Measurements from ENCODE around the gene ROR1.
"Not testable (repeated sequence)": the region's sequence is repeated elsewhere in the genome, so short reads cannot be mapped to it uniquely, and the experiment has no call there.

ROR1 gene

GRCh38 chr1:64073705-64074104, 299.9 kb downstream of the ROR1 start:
- DNase-seq: no peak

GRCh38 chr1:64074767-64075166, 300.9 kb downstream of the ROR1 start:
- no peak for DNase-seq

GRCh38 chr1:64077281-64077940, 303.6 kb downstream of the ROR1 start:
- DNase-seq: no peak

- DNase-seq: no peak
Measured at GRCh38 chr1:64080941-64081562, 307.2 kb downstream of the ROR1 start.

- no peak for DNase-seq
Measured at GRCh38 chr1:64082459-64082858, 308.6 kb downstream of the ROR1 start.

- no peak for DNase-seq
Measured at GRCh38 chr1:64084451-64084850, 310.6 kb downstream of the ROR1 start.

- DNase-seq: no peak
Measured at GRCh38 chr1:64087768-64088167, 314.0 kb downstream of the ROR1 start.

- no peak for DNase-seq
Measured at GRCh38 chr1:64090436-64090835, 316.6 kb downstream of the ROR1 start.

GRCh38 chr1:64092851-64093371, 319.1 kb downstream of the ROR1 start:
- DNase-seq: no peak

GRCh38 chr1:64093941-64094340, 320.1 kb downstream of the ROR1 start:
- no peak for DNase-seq

GRCh38 chr1:64095832-64096231, 322.0 kb downstream of the ROR1 start:
- DNase-seq: no peak

GRCh38 chr1:64097859-64098258, 324.0 kb downstream of the ROR1 start:
- no peak for DNase-seq

- DNase-seq: no peak
Measured at GRCh38 chr1:64098436-64098835, 324.6 kb downstream of the ROR1 start.

GRCh38 chr1:64098846-64099582, 325.2 kb downstream of the ROR1 start:
- no peak for DNase-seq

- no peak for DNase-seq
Measured at GRCh38 chr1:64100791-64101190, 327.0 kb downstream of the ROR1 start.

- DNase-seq: not testable (repeated sequence)
Measured at GRCh38 chr1:64104585-64104984, 330.8 kb downstream of the ROR1 start.

GRCh38 chr1:64107118-64107519, 333.3 kb downstream of the ROR1 start:
- no peak for DNase-seq

- DNase-seq: no peak
Measured at GRCh38 chr1:64107632-64108031, 333.8 kb downstream of the ROR1 start.

- no peak for DNase-seq
Measured at GRCh38 chr1:64110924-64111777, 337.3 kb downstream of the ROR1 start.

- no peak for DNase-seq
Measured at GRCh38 chr1:64111787-64112186, 338.0 kb downstream of the ROR1 start.

GRCh38 chr1:64112281-64112680, 338.5 kb downstream of the ROR1 start:
- no peak for DNase-seq

GRCh38 chr1:64114012-64114525, 340.3 kb downstream of the ROR1 start:
- DNase-seq: no peak

- no peak for DNase-seq
Measured at GRCh38 chr1:64116537-64116936, 342.7 kb downstream of the ROR1 start.
